ENCODE data around the gene GHITM.

DNA sequence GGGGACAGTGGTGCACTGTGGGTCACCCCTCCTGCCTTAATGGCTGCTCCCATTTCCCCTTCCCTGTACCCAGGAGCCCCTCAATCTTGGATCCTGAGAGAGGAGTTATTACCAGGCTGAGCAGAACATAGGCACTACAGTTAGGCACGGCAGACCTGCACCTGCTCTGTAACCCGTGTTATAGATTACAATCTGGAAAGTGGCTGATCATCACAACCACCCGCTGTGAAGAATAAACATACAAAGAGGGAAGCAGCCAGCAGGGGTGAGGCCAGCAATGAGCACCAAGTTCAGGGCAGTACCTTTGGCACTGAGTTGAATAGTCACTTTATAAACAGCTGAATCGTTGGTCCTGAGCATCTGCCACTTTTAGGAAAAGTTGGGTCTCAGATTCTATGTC, 56.8 kb downstream of the GHITM start:
- TF ChIP-seq, protein P1, sequence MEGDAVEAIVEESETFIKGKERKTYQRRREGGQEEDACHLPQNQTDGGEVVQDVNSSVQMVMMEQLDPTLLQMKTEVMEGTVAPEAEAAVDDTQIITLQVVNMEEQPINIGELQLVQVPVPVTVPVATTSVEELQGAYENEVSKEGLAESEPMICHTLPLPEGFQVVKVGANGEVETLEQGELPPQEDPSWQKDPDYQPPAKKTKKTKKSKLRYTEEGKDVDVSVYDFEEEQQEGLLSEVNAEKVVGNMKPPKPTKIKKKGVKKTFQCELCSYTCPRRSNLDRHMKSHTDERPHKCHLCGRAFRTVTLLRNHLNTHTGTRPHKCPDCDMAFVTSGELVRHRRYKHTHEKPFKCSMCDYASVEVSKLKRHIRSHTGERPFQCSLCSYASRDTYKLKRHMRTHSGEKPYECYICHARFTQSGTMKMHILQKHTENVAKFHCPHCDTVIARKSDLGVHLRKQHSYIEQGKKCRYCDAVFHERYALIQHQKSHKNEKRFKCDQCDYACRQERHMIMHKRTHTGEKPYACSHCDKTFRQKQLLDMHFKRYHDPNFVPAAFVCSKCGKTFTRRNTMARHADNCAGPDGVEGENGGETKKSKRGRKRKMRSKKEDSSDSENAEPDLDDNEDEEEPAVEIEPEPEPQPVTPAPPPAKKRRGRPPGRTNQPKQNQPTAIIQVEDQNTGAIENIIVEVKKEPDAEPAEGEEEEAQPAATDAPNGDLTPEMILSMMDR (IDR thresholded peaks at IDR 0.05 in 8 of 11, conservative IDR thresholded peaks at IDR 0.05 in 3 of 11) = no peak
- TF ChIP-seq POLR2A (IDR thresholded peaks at IDR 0.05) (no peak), POLR2AphosphoS5 (IDR thresholded peaks at IDR 0.05) (no peak)

Data from spleen (tissue), 7 donors.